Measurements from ENCODE around the gene GH1.

GRCh38 chr17:63942309-63942985 lies 23.8 kb upstream of the GH1 start:
- TF ChIP-seq ZNF407 (CRISPR knock-in tag; IDR thresholded peaks at IDR 0.05; ENCODE audit: not compliant biosample characterization) = no peak
- no peak for TF ChIP-seq ZNF432 (CRISPR knock-in tag; IDR thresholded peaks at IDR 0.05; ENCODE audit: borderline replicate concordance)

Measured in HepG2 (cell line).